HepG2 (cell line): ENCODE measurements around the gene MTA1. TPM values are rescaled to one million over a fixed set of nuclear protein-coding genes. Genes with fewer than 3 reads are reported as not detected.

ENCODE experiments used
- ATAD3A ChIP-seq: sonication (generic); formaldehyde crosslinking; IDR thresholded peaks from 2 replicates; pipeline ENCODE4 v1.4.0; 2020; ENCODE audit warnings: missing genetic modification reagents
- EHMT2 ChIP-seq: fragments of 200-600 bp; sonication (generic); IDR thresholded peaks from 2 replicates; pipeline ENCODE4 v1.7.0; 2017; ENCODE audit warnings: antibody characterized with exemption, low read depth, low read length, borderline replicate concordance
- GMEB1 ChIP-seq: sonication (generic); formaldehyde crosslinking; IDR thresholded peaks from 2 replicates; pipeline ENCODE4 v1.5.1; 2020; ENCODE audit warnings: missing genetic modification reagents, mild to moderate bottlenecking, borderline replicate concordance
- KLF9 ChIP-seq: IDR thresholded peaks from 2 replicates; pipeline ENCODE4 v1.6.1; 2016; ENCODE audit warnings: low read depth
- MEIS1 ChIP-seq: sonication (generic); formaldehyde crosslinking; IDR thresholded peaks from 2 replicates; pipeline ENCODE4 v1.9.0; 2021; ENCODE audit warnings: mild to moderate bottlenecking, missing genetic modification reagents, moderate library complexity, borderline replicate concordance
- STAT5B ChIP-seq: sonication (generic); formaldehyde crosslinking; IDR thresholded peaks from 2 replicates; pipeline ENCODE4 v1.4.0; 2020; ENCODE audit warnings: missing genetic modification reagents
- TP53 ChIP-seq: sonication (generic); formaldehyde crosslinking; conservative IDR thresholded peaks from 2 replicates; pipeline ENCODE4 v1.4.0; 2020; ENCODE audit warnings: missing genetic modification reagents
- ZNF3 ChIP-seq: IDR thresholded peaks from 2 replicates; pipeline ENCODE4 v1.7.0; 2017; ENCODE audit warnings: inconsistent platforms
- ZNF318 ChIP-seq: sonication (generic); formaldehyde crosslinking; IDR thresholded peaks from 2 replicates; pipeline ENCODE4 v1.4.0; 2020; ENCODE audit warnings: mild to moderate bottlenecking, missing genetic modification reagents
- ZNF468 ChIP-seq: sonication (generic); formaldehyde crosslinking; IDR thresholded peaks from 2 replicates; pipeline ENCODE4 v1.8.0; 2022; ENCODE audit warnings: mild to moderate bottlenecking, moderate library complexity, missing genetic modification reagents
- ZNF570 ChIP-seq: sonication (generic); formaldehyde crosslinking; IDR thresholded peaks from 2 replicates; pipeline ENCODE4 v1.4.0; 2020; ENCODE audit warnings: mild to moderate bottlenecking, missing genetic modification reagents, borderline replicate concordance
- ZNF607 ChIP-seq: sonication (generic); formaldehyde crosslinking; IDR thresholded peaks from 2 replicates; pipeline ENCODE4 v1.5.1; 2020; ENCODE audit warnings: missing genetic modification reagents, mild to moderate bottlenecking, borderline replicate concordance
- polyA plus RNA-seq, 8 experiments: library from polyadenylated mRNA; depleted of rRNA in 3 of 8; stranded (reverse) in 7 of 8; unstranded in 1 of 8; fragments of >200 nt; fragmentation: Illumina TruSeq in 4 of 8; extraction: Trizol in 4 of 8; gene quantifications; 2 replicates each; pipeline versions ENCODE4 v1.2.1 to v1.2.3, GENCODE V29; 2011 to 2016; ENCODE audit warnings: low read depth in 4 of 8, missing spikeins in 1 of 8, mixed read lengths in 1 of 8; ENCODE audit not compliant: insufficient read depth in 1 of 8
- total RNA-seq, 5 experiments: library from RNA; depleted of rRNA; stranded (reverse); fragments of >200 nt; fragmentation: Illumina TruSeq; extraction: Trizol; gene quantifications; 2 replicates each; pipeline ENCODE4 v1.2.3, GENCODE V29; 2016; ENCODE audit warnings: low read depth in 1 of 5
- TF ChIP-seq, protein P1 (sequence below): IDR thresholded peaks from 2 replicates; pipeline ENCODE4 v1.6.1; 2016; ENCODE audit warnings: low read depth
- TF ChIP-seq, protein P2 (sequence below): sonication (generic); formaldehyde crosslinking; IDR thresholded peaks from 2 replicates; pipeline ENCODE4 v1.4.0; 2020; ENCODE audit warnings: missing genetic modification reagents

Gene MTA1
- total and polyA plus RNA-seq, 2 of the 13 experiments (the other 11 are each of a cell fraction or from before 2014, with no cell fraction given): 35.2 to 85.8 TPM

DNA sequence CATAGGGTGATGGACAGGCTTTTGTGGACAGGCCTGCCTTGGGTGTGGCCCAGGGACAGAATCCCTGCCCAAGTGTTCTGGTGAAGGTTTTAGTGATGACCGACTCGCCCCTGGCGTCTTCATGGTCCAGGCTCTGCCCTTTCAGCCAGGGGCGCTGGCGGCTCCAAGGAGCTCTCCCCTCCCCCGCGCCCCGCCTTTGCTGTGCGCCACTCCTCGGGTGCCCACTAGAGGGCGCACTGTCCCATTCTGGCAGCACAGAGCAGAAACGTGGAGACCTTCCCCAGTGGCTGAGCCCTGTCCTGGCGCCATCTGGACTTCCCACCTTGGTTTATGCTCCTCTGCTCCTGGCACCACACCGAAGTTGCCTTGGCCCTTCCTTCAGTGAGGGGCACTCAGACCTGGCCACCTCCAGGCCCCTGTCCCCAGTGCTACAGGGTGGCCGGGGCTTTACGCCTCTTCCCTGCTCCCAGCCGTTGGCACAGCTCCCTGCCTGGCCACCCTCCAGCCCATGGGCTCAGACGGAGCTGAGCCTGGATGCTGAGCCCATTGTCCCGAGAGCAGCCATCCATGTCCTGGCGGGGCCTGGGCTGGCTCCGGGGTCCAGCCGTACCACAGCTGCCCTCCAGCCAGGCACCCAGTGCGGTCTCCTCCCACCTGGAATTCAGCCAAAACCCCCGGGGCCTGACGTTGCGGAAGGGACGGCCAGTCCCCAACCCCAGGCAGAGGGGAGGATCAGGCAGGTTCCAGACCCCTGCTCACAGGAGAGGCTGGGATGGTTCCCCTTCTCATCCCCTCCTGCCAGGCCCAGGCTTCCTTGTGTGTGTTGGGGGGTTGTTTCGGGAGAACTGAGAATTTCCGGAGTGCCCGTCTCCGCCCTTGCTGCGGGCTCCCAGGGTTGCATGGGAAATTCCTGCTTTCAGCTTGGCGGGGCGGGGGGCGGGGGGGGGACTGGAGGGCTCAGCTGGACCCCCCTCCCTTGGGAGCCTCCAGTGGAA lies 61.5 kb downstream of the MTA1 start (continued):
- TF ChIP-seq ZNF318 (no peak), STAT5B (CRISPR knock-in tag) (no peak), TP53 (CRISPR knock-in tag) (no peak), ZNF3 (CRISPR knock-in tag) (no peak), GMEB1 (CRISPR knock-in tag) (peak; percentile 44; the same call in 1 of the 2 replicates), ZNF607 (CRISPR knock-in tag) (no peak), ZNF570 (CRISPR knock-in tag) (no peak), EHMT2 (no peak), ZNF468 (no peak), KLF9 (no peak), MEIS1 (CRISPR knock-in tag) (no peak), ATAD3A (CRISPR knock-in tag) (no peak)
- TF ChIP-seq, protein P1, sequence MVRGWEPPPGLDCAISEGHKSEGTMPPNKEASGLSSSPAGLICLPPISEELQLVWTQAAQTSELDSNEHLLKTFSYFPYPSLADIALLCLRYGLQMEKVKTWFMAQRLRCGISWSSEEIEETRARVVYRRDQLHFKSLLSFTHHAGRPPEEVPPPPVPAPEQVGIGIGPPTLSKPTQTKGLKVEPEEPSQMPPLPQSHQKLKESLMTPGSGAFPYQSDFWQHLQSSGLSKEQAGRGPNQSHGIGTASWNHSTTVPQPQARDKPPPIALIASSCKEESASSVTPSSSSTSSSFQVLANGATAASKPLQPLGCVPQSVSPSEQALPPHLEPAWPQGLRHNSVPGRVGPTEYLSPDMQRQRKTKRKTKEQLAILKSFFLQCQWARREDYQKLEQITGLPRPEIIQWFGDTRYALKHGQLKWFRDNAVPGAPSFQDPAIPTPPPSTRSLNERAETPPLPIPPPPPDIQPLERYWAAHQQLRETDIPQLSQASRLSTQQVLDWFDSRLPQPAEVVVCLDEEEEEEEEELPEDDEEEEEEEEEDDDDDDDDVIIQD (CRISPR knock-in tag): no peak
- TF ChIP-seq, protein P2, sequence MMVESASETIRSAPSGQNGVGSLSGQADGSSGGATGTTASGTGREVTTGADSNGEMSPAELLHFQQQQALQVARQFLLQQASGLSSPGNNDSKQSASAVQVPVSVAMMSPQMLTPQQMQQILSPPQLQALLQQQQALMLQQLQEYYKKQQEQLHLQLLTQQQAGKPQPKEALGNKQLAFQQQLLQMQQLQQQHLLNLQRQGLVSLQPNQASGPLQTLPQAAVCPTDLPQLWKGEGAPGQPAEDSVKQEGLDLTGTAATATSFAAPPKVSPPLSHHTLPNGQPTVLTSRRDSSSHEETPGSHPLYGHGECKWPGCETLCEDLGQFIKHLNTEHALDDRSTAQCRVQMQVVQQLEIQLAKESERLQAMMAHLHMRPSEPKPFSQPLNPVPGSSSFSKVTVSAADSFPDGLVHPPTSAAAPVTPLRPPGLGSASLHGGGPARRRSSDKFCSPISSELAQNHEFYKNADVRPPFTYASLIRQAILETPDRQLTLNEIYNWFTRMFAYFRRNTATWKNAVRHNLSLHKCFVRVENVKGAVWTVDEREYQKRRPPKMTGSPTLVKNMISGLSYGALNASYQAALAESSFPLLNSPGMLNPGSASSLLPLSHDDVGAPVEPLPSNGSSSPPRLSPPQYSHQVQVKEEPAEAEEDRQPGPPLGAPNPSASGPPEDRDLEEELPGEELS: 0 out of 2 replicates have a peak, but pooled peaks have one; percentile 7
